SH-SY5Y (cell line): ENCODE data around the gene HOXB6.

Experiments
- GATA2 ChIP-seq: IDR thresholded peaks from 2 replicates; pipeline ENCODE4 v1.6.1; 2011; ENCODE audit warnings: mild to moderate bottlenecking, low read depth, low read length
- GATA3 ChIP-seq: IDR thresholded peaks from 2 replicates; pipeline ENCODE4 v1.6.1; 2011; ENCODE audit warnings: low read depth, mild to moderate bottlenecking, low read length, moderate library complexity

HOXB6 gene

DNA sequence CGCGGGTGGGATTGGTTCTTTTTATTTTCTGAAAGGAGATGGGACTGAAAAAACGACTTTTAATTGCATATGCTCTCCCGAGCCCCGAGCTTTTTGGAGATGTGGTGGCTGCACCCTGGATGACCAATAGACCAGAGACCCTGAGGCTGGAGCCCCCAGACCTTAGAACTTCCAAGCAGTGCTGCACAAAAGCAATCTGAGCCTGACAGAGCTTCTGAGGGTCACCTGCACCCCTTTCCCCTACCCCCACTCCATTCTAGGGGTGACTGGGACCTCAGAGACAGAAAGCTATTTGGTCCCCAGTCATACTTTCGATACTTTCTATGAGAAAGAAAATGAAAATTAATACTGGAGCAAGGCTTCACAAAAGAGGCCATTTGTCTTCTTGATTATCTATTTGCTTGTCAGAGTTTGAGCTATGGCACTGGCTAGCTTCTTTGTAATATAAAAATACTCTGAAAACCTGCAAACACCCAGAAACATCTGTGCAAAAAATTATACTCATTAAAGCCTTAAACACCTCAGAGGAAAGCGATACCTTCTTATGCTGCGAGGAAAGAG, 30.2 kb downstream of the HOXB6 start:
- TF ChIP-seq GATA3 (no peak), GATA2 (no peak)

DNA sequence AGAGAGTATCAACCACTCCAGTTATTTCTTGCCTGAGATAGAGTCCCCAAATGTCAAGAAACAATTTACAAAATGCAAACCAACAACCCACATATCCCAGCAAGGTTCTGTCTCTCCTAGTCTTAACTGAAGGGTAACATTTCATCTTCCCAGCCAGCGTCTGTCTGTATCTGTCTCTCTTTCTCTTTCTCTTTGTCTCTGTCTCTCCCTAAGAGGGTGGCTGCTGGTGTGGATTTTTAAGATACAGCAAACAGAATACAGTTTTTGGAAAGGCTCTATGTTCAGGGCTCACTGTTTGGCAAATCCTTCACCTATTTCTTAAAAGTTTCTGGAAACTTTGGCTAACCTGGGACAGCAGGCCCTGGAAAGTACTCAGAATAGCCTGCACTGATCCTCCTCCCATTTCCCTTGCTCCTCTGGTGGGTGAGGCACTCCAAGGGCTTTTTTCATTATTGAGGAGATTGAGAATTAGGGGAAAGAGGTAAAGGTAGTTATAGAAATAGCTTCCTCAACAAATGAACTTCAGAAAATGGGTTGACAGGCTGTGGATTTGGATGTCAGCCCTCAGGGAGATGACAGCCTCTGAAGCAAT, 32.9 kb downstream of the HOXB6 start:
- no peak for TF ChIP-seq GATA3
- no peak for TF ChIP-seq GATA2

DNA sequence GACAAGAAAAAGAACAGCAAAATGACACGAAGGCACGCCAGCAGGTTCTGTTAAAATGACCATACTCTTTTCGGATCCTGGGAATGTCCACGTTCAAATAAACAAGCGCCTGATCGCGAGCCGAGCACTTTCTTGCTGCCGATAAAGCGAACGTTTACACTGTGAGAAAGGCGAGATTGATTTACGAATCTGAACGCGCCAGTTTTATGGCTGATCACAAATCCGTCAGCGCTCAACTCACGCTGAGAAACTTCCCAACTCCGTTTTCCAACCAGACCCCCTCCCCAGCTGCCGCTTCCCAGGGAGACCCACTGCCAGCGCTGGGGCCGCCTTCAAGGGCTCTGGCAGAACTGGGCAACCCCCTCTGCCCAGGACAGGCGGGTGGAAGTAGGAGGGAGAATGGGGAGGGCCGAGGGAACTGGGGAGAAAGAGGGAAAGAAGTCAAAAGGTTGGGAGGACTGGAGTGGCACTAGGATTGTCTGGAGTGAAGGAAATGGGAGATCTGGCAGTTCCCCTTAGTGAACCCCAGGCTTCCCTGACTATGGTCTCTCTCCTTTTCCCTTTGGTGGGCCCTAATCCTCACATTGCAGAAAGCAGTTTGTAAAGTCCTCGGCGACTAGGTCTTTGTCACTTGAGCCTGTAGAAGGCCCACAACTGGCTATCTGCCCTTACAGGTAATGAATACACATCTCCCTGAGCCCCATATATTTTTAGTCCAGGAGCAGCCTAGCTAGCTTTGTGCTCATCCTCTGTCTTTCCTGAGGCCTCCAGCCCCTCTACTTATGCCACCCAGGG, 33.6 kb downstream of the HOXB6 start:
- TF ChIP-seq GATA3 (no peak), GATA2 (no peak)

DNA sequence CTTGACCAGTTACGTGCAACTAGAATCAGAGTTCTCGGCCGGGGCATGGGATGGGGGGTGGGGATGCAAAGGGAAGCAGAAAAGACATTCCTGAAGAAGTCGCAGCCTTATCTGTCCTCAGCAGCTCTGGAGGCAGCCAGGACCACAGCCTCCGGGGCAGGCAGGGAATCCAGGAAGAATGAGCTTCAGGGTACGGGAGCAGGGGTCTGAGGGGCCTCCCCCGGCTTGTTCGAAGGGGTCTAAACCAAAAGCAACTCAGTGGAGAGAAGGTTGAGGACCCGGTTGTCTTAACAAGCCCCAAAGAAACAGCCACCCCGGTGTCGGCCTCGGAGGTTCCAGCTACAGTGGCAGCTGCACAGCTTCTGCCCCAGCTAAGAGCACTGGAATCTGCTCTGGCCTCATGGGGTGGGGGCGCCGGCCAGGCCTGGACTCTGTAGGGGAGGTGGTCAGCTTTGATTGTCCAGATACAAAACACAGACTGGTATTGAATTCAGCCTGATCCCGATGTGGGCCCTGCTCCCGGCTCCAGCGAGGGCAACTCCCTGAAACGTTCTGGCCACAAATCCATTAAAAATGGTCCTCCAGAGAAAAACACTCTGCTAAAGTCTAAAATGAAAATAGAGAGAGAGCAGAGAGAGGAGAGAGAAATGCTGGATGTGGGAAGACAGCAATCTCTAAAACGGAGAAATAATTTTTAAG, 34.3 kb downstream of the HOXB6 start:
- TF ChIP-seq GATA3 (no peak), GATA2 (no peak)

DNA sequence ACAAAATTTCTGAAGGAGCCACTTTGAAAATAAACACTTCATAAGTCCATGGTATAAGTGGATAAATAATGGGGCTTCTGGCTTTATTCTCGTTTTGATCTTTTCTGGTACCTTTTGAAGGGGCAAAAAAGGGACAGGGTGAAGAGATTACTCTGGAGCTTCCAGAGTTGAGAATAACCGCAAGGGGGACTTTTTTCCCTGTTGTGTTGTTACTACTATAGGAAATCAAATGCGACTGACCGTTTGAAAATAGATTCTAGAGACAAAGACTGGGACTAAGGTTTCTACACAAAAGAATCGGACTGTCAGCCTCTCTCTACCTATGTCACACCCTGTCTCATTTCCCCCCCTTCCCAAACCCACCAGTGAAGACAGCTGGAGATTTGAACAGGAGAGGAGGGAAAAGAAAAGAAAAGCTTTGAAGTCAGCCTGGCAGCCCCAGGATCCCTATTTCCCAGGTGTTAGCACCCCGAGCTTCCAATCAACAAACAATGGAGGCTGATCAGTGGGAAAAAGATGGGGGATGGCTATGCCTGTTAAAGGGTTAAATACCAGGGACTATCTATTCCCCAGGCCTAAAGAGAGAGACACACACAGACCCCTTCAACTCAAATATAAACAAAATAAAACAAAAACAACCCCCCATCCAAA, 35.0 kb downstream of the HOXB6 start:
- TF ChIP-seq GATA3 (no peak), GATA2 (no peak)

DNA sequence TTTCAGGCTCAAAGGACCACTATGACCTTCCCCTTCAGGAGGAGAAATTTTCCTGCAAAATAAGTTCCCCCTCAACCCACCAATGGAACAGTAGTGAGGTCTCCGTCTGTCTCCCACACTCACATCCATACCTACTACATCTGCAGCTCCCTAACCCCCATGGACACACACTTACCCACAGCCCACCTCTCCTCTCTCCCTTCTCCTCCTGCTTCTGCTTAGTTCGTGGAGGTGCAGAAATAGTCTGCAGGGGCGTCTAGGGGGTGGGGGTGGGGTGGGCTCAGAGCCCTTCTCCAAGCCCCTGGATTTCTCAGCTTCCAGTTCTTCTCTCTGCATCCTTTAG, 35.6 kb downstream of the HOXB6 start:
- TF ChIP-seq GATA3 (no peak), GATA2 (no peak)

DNA sequence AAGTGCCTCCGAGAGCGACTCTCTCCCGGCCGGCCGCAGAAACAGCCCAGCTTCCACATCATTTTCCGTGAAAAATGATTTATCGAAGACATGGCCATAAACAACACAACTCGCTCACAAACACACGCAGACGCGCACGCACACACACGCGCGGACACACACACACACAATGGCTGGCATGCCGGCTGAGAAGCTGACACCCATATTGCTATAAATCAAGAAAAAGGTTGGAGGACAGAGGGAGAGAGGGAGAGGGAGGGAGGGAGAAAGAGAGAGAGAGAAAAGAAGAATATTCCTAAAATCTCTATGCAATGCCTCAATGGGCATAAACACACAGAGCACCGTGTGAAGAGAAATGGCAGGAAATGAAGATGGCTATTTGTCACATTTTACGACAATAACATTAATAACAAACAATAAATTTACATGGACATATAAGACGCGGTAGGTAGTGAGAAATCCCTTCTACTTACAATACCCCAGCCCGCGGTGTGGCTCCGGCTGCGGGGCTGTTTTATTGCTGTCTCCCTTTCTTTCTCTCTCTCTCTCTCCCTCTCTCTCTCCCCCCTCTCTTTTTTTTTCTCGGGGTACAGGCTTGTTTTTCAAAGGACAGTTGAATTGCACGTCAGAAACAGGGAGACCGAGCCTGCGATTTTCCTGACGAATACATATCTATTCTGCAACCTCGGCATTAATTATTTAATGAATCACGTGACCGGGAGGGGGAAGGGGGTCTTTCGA, 36.1 kb downstream of the HOXB6 start:
- no peak for TF ChIP-seq GATA2
- TF ChIP-seq GATA3: no peak

DNA sequence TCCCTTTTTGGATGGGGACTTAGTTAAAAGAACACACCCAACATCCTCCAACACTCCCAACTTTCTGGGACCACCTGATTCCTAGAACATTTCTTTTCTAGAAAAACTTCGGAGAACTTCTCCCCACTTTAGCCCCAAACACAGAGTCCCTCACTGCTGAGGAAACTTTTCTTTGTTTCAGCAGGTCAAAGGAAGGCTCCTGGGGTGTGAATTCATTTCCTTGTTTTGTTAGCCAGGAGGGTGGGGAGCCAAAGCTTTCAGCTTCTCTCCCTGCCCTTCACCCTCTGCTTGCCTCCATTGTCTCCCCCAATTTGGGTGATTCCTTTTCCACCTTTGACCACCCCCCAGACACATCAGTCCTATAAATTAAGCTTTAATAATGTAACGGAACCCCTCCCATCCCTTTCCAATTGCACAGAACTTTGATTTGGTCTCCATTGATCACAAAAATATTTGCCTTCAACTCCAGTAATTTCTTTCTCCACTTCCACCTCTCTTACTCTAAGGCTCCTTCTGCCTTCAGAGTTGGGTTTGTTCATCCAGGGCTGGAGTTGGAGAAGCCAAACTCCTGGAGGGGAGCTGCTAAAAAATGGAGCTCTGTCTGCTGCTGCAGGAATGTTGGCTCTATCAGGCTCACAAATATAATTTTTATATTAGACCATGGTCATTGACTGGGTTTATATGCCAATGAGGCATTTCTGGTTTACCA, 37.0 kb downstream of the HOXB6 start:
- TF ChIP-seq GATA3 (no peak), GATA2 (no peak)

DNA sequence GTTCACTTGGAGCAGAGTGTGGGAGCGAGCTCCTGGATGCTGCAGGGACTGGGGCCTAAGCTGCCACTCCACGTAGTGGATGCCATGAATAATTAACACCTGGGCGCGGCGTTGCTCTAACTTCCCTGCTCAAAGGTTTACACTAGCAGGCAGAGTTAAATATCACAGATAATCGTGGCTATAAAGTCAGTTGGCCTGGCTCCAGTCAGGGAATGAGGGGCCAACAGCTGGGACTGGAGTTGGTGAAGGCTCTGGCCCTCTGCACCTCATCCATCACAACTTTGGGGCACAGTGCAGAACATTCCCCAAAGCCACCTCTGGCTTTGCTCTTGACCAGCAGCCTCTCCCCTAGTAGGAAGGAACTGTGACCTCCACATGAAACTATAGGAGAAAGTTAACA, 37.6 kb downstream of the HOXB6 start:
- no peak for TF ChIP-seq GATA3
- TF ChIP-seq GATA2: no peak

DNA sequence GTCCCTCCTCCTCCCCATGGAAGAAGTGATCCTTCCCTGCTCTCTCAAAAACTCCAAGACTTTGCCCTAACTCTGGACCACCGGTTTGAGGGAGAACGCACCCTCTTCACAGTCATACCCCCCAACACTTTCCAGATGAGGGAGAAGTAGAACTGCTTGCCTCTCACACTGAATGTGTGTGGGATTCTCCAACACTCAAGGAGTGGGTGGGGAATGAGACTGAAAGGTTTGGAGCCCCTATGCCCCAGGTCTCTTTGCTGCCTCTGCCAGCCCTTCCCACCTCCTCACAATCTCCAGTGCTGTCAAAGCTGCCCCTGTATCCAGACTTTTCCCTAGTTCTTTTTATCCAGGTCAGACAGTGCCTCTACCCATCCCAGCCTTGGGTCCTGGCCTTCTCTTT, 38.1 kb downstream of the HOXB6 start:
- TF ChIP-seq GATA2: no peak
- no peak for TF ChIP-seq GATA3

DNA sequence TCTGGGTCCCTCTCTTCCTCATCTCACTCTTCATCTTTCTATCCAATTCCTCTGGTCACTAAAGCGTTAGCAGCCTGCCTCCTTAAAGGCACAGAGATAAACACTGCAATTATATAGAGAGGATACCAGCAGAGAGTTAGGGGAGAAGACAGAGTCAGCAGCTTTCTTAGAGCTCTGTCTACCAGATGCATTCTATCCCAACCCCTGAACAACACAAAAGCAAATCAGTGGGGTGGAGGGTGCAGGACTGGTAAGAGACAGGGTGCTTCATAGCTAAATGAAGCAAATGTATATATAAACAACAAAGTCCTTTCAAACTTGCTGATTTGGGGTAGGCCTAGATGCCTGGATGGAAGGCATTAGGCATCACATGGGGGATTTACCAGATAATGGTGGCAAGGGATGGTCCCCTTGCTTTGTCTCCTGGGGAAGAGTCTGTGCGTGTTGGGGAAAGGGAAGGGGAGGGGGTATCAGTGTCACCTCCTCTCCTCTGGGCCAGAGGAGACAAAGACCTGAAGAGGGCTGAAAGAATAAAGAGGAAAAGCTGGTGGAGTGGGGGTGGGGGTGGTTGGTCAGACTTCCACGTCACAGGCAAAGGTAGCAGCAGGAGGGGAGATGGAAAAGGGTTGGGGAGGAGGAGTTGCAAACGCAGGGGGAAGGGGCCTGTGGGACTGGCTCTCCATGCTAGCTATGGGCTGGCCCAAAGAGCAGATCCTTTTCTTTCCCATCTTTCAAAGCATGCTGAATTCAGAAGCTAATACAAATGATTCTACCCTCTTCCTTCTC, 38.7 kb downstream of the HOXB6 start:
- TF ChIP-seq GATA3: no peak
- TF ChIP-seq GATA2: no peak

DNA sequence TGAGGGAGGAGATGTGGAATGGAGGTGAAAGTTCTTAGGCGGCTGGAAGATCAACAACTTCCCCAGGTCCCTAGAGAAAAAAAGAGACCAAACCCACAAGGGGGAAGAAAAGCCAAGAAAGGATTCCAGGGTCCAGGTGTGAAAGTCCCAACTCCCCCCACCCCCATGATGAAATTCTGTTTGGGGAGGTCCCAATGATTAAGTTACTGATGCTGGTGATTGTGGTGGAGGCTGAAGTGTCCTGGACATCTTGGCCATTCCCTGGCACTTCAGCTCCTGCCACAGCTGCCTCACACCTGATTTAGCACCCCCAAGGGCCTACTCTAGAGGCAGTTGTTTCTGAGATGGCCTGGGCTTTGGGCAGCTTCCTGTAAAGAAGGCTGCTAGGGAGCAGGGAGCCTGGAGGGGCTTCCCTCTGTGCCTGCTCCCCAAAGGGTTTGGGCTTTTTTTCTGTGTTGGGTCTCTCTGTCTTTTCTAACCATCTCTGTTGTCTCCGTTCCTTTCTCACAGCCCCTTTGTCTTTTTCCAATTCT, 39.7 kb downstream of the HOXB6 start:
- TF ChIP-seq GATA3 (no peak), GATA2 (no peak)
